Raji (cell line): ENCODE results near the gene CSN2.

Experiments used
- POLR2A ChIP-seq: IDR thresholded peaks from 2 replicates; pipeline ENCODE4 v1.6.1; 2011; ENCODE audit warnings: low read depth, low read length, control low read depth; ENCODE audit not compliant: insufficient read depth

The CSN2 gene, protein sequence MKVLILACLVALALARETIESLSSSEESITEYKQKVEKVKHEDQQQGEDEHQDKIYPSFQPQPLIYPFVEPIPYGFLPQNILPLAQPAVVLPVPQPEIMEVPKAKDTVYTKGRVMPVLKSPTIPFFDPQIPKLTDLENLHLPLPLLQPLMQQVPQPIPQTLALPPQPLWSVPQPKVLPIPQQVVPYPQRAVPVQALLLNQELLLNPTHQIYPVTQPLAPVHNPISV

DNA sequence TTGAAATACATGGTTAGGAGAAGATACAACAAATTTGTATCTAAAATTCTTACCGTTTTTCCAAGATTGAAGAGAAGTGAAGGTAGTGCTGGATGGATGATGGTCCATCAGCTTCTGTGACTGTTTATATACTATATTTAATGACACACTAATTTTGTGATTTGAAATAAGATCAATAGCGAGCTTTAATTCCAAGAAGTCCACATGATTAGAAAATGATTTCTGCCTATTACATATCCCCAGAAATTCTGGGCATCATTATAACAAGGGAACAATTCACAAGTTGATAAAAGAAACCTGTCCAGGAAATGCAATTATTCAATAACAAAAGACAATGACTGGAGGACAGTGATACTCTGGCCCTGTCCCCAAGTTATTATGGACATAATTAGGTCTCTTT is at the start of gene CSN2:
Gene CSN2, minus strand, starts transcription at position 101 of the 400 bp plus-strand sequence. CDS start 4,733 bp downstream, outside the sequence.
- no peak for TF ChIP-seq POLR2A

DNA sequence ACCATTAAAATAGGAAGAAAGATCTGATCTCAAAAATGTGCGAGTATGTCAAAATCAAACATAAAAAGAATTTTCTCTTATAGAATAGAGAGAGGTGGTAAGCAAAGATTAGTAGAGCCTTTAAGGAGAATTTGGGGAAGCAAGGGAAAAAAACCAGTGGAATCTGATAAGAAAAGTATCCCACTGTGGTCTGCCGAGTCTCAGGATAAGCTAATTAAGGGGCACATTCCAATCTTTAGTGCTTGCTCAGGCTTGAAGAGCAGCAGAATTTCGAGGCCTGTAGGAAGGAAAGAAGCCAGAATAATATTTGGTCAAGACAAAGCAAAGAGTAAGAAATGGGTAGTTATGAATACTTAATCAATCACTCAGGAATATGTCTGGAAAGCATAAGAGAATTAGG is 43.2 kb upstream of the CSN2 start:
- no peak for TF ChIP-seq POLR2A

DNA sequence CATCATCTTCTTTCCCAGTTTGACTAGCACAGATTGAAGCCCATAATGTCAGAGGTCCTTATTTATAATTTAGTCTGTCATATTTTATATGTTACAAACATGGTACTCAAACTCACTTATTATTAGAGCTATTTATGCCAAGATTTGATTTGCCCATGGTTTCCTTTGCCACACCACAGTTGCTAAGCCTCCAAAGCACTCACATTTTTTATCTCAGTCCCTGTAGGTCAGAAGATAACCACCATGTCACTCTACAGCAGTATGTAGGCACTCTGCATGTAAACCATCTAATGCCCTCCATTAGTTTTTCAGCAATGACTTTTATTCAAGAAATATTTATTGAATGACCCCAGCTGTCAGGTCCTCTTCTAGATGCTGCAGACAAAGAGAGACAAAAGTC is 37.0 kb upstream of the CSN2 start:
- no peak for TF ChIP-seq POLR2A

DNA sequence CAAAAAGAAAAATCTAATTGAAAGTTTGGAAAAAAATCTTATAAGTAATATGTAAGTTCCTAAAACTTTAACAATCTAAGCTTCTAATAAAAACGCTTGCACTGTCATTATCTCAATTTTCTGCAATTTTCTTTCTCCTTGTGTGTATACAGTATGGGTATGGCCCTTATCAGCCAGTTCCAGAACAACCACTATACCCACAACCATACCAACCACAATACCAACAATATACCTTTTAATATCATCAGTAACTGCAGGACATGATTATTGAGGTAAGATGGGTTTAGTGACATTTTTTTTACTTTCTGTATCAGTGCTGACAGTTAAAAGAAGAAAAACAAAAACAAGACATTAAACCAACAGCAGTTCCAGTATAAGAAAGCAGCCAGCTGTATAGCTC is 35.2 kb upstream of the CSN2 start:
- TF ChIP-seq POLR2A: no peak

DNA sequence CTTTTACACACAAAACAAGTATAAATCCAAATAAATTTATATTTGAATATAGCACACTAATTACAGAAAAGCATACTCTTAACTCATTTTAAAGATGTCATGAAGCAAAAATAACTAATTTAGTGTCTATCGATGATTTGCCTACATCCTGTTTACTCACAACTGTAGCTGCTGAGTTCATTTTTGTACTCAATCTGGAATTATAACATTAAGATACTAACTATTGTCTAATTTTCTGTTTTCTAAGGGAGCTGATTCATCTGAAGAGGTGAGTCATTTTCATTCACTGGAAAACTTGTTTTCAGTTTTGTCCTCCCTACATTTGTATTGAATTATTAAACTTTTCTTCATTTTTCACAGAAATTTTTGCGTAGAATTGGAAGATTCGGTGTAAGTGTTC is 33.9 kb upstream of the CSN2 start:
- no peak for TF ChIP-seq POLR2A

DNA sequence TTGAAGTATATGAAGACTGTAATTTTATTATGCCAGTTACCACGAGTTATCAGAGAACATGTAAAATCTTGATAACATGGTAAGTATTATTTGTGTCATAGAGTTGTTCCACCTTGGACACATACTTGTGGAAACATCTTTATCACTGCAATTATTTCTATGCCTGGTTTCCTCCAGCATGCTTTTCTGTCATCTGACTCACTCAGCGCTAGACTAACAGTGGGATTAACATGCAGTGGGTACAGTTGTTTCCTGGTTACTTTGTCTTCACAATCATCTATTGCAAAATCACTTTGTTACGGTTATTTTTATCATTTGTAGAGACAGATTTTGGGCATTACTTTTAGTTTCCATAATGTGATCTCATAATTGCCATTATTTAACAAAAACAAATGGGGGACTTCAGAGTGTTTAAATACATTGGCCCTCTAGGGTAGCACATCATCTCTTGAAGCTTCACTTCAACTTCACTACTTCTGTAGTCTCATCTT is 30.0 kb upstream of the CSN2 start, which contains the start of gene STATH:
Gene STATH, plus strand, starts transcription at position 441 of the 491 bp plus-strand sequence. CDS start 2,472 bp downstream, outside the sequence.
- TF ChIP-seq POLR2A: no peak

DNA sequence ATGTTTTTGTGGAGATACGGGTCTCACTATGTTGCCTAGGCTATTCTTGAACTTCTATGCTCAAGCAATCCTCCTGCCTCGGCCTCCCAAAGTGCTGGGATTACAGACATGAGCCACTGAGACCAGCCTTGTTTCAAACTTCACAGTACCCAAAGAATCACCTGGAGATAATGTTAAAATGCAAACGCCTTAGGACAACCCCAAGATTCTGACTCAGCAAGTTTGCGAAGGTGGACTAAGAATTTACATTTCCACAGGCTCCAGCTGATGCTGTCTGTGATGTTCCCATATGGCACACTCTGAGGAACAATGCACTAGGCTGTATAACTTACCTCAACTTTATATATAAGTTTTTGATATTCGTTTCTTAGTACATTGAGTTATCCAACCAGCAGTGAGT is 29.3 kb upstream of the CSN2 start:
- no peak for TF ChIP-seq POLR2A

DNA sequence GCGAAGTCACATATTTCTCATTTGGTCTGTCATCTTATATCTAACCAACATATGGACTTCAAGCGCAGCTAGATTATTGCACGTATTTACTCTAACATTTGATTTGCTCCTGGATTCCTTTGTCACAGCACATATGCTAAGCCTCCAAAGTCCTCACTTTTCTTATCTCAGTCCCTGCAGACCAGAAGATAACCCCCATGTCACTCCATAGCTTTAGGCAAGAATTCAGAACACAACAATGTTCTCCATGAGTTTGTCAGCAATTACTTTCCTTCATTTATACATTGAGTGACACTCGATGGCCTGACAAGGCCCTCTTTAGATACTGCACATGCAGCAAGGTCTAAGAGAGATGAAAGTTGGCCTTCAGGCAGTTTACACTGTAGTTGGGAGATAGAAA is 25.5 kb upstream of the CSN2 start:
- no peak for TF ChIP-seq POLR2A

DNA sequence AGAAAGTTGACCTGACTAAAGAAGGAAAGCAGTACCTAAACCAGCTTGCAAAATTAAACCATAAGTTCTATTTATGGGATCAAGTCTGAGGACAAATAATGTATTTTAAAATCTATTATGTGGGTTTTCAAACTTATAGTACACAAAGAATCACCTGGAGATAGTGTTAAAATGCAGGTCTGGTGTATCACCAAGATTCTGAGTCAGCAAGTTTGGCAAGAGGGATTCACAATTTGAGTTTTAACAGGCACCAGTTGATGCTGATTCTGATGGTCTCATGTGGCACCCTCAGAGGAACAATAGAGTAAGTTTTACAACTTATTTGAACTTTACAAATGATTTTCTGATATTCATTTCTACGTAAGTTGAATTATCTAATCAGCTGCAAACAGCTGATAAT is 21.1 kb upstream of the CSN2 start:
- no peak for TF ChIP-seq POLR2A

DNA sequence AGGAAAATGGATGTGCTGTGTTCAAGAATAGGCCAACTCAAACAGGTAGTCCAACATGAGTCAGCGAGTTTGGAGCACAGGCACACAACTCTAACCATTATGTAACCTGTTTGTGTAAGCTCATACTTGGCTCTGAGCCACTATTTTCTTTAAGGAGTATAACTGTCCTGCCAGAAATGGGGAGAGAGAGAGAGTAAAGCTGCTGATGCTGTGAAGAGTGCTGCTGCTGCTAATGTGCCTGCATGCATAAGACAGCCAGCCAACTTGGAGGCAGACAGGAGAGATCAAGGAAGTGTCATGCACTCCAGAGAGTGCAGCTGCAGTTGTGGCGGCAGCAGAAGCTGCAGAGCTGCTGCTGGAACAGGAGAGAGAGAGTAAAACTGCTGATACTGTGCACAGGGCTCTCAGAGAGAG is 18.5 kb upstream of the CSN2 start:
- no peak for TF ChIP-seq POLR2A

DNA sequence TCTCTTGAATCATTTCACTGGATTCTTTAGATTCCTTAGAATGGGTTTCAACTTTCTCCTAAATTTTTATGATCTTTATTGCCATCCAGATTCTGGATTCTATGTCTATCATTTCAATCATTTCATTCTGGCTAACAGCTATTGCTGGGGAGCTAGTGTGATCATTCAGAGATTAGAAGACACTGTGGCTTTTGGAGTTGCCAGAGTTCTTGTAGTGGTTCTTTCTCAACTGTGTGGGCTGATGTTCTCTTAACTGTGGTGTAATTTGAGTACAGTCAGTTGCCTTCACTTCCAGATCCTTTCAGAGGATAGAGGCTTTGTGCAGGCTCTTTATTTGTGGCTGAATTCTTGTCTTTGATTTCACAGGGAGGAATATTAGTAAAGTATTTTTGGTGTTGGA is 12.1 kb upstream of the CSN2 start:
- no peak for TF ChIP-seq POLR2A

DNA sequence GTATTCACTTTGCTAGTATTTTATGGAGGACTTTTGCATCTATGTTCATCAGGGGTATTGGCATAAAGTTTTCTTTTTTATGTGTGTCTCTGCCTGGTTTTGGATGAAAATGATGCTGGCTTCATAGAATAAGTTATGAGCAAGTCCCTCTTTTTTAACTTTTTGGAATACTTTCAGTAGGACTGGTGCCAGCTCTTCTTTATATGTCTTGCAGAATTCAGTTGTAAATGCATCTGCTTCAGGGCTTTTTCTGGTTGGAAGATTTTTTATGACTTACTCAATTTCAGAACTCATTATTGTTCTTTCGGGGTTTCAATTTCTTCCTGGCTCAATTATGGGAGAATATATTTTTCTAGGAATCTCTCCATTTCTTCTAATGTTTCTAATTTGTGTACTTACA is 9.1 kb upstream of the CSN2 start:
- no peak for TF ChIP-seq POLR2A

DNA sequence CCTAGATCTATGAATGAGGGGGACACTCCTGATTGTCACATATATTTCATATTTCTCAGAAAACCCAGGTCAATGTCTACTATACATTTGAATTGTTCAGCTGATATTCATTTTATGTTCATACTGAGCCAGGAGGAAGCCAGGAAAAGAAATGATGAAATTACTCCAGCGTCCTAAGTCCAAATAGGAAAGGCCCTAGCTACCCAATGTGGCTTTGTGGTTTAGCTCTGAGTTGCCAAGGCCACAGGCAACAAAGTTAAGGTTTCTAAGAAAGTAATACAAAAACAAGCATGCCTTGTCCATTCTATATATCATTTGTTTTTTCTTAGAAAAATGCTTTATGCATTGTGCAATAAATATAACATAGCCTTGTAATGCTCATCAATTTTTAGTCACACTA is 4.5 kb upstream of the CSN2 start:
- no peak for TF ChIP-seq POLR2A

DNA sequence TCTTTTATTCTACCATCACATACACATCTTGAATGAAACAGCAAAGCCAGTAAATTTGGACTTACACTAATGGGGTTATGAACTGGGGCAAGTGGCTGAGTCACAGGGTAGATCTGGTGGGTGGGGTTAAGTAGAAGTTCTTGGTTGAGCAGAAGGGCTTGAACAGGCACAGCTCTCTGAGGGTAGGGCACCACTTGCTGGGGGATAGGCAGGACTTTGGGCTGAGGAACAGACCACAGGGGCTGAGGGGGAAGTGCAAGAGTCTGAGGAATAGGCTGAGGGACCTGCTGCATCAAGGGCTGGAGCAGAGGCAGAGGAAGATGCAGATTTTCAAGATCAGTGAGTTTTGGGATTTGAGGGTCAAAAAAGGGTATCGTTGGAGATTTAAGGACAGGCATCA is 8.3 kb downstream of the CSN2 start:
- TF ChIP-seq POLR2A: no peak

DNA sequence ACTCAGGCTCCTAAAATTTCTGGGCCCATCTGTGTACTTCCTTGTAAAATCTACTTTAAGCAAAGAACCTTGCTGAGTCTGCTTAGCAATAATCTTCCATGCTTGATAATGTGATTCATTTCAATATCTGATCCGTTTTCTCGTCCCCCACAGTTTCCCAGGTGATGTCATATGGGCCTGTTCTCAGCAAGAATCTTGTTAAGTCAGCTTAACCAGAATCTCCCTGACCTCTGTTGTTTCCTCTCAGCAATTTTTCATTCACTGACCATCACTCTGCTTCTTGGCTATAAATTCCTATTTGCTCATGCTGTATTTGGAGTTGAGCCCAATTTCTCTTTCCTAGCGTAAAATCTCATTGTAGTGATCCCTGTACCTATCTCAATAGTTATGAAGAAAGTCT is 13.9 kb downstream of the CSN2 start:
- TF ChIP-seq POLR2A: no peak

DNA sequence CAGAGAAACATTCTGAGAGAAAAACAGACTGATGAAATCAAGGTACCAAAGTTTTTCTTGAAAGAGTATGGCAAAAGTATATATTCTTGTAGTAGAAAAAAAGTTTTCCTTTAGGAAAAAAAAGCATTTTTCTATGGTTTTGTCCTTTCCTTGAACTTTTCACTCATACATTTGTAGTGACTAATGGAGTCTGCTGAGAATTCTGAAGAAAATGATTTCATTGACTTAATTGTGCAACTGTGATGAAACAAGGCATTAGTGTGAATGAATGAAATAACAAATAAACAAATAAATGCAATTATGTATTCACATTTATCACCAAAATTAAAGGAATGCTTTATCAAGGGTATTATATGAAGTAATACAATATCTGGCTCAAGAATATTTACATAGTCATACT is 29.0 kb downstream of the CSN2 start:
- no peak for TF ChIP-seq POLR2A

DNA sequence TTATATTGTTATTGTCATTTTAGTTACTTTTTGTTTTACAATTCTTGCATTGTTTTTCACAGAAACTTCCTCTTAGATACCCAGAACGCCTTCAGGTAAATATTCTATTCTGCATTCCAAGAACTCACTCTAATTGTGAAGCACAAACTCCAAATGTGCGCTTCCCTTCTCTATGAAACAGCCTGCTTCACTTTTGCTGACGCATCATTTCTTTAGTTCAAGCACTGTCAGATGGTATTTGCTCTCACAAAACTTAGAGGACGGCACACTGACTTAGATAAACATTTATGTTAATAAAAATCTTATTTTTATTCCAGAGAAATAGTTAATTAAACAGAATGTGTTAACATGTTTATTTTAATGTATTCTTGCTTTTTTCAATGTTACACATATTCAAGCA is 31.4 kb downstream of the CSN2 start:
- TF ChIP-seq POLR2A: no peak
